Hippocampal formation (tissue), 2 donors: Measurements from ENCODE around the gene TBX2.

Experiments used
- DNase-seq, 2 donors: peaks; one replicate each; lab custom pipeline; 2025; lab: John Stamatoyannopoulos, UW

The TBX2 gene

DNA sequence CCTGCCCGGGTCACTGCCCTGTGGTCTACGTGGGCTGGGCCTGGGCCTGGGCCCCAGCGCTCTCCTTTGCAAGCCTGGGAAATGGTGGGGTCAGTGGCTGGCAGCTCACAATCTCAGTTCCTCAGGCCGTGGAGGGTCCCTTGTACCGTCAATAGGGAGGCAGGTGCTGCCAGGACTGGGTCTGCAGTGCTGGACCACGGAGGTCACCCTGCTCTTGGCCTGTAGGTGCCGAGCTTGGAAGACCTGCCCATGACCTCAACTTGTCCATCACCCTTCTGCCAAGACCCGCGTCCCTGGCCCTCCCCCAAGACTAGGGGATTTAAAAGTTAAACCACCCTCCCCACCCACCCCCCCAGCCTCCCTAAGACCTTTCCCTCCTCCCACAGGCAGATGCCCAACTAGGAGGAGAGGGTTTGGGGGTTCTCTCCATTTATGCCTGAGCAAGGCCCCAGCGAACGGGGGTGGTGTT is 2.5 kb downstream of the TBX2 start:
- DNase-seq, result no peak

DNA sequence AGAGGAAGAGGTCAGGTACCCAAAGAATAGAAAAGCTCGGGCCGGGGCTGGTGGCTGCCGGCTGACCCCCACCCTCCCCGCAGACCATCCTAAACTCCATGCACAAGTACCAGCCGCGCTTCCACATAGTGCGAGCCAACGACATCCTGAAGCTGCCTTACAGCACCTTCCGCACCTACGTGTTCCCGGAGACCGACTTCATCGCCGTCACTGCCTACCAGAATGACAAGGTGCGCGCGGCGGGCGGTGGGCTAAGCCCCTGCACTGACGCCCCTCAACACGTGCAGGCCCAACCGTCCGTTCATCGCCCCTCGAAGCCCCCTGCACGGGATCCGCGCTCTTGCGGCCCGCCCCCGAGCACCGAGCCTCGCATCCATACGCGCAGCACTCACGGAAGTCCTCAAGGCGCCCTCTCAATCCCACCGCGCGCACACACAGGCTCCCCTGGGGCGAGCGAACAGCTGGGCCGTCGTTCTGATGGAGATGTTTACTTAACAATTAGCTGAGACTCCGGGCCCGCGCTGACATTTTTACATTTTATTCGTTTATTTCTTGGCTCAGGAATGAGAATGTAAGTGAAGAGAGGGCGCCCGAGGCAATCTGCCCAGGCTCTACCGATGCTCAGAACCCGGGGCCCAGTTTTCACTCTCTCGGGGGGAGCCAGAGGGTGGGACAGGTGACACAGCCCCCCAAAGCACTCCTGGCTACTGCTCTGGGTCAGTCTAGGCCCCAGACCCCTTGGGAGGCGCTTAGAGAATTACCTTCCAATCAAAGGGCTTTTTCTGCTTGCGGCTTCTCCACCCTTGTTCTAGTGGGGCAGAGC is 3.5 kb downstream of the TBX2 start:
- DNase-seq, result no peak

DNA sequence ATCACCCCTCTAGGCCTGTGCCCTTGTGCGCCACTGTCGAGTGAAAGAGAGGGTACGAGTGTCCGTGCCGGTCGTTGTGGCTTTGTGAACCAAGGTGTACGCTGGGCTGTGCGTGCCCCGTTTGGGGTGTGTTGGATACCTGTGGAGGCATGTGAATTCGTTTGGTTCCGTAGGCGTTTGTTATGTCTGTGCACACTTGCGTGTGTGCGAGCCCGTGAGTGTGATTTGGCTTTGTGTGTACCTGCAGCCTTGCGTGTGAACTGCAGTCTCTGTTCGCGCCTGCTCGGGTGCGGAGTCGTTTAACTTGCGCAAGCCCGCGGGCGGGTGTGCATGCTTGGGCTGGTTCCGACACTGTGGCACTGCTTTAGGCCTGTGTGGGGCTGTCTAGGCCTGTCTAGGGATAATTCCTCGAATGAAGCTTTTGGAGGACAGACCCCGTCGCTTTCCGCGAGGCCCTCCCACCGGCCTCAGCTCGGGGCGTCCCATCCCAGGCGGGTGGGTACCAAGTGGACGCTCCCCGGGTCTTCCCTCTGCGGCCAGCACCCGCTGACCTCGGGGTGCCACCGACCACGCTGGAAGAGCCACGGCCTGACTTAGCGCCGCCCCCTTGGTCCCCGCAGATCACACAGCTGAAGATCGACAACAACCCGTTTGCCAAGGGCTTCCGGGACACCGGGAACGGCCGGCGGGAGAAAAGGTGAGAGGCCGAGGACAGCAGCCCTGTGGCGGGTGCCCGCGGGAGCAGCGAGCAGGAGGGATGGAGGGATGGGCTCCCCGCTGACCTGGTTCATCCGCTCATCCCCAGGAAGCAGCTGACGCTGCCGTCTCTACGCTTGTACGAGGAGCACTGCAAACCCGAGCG is 4.4 kb downstream of the TBX2 start:
- DNase-seq, result no peak

DNA sequence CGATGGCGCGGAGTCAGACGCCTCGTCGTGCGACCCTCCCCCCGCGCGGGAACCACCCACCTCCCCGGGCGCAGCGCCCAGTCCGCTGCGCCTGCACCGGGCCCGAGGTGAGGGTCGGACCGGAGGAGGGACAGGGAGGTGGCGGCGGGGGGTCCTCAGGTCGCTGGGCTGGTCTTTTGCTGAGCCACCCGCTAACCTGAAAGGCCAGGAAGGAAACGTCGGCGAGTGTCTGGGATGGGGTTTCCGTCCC is 4.9 kb downstream of the TBX2 start:
- no peak for DNase-seq

GRCh38 chr17:61404913-61405685 is 5.5 kb downstream of the TBX2 start:
- DNase-seq, result no peak

GRCh38 chr17:61405686-61406536 is 6.3 kb downstream of the TBX2 start:
- DNase-seq, result no peak

DNA sequence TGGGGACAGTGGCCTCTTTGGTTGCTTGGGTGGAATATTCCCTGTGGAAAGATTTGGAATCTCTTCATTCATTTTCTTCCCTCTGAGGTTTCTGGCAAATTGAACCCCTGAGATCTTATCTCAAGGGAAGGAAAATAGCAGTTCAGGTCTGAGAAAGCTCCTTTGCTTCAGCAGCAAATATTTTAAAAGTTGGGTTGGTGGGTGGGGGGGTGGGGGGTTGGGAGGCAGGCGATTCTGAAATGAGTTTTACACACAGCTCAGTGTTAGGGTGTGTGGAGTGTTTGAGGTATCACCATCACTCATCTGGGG is 6.8 kb downstream of the TBX2 start:
- no peak for DNase-seq

GRCh38 chr17:61406971-61407911 is 7.6 kb downstream of the TBX2 start:
- no peak for DNase-seq

DNA sequence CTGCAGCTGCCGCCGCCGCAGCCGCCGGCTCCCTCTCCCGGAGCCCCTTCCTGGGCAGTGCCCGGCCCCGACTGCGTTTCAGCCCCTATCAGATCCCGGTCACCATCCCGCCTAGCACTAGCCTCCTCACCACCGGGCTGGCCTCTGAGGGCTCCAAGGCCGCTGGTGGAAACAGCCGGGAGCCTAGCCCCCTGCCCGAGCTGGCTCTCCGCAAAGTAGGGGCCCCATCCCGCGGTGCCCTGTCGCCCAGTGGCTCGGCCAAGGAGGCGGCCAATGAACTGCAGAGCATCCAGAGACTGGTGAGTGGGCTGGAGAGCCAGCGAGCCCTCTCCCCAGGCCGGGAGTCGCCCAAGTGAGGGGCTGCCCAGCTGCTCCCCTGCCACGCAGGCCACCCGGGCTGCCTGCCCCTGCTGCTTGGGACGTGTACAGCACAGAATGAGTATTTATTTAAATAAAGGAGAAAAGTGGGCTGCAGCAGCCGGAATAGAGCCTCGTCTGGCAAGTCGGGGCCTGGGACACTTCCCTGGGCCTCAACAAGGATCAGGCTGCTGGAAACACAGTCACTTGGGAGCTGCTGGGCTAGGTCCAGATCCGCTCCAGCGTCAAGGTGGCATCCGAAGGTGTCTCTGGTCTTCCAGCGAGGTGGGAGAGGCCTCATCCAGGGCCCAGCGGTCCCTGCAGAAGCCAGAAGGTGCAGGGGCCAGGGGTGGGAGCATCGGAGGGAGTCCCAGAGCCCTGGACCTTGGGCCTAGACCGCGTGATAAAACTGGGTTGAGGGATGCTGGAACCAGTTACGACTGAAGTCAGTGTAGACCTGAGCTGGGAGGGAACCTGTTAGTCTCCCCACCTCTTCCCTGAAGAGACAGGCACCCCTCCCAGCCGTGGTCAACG is 8.8 kb downstream of the TBX2 start:
- no peak for DNase-seq

DNA sequence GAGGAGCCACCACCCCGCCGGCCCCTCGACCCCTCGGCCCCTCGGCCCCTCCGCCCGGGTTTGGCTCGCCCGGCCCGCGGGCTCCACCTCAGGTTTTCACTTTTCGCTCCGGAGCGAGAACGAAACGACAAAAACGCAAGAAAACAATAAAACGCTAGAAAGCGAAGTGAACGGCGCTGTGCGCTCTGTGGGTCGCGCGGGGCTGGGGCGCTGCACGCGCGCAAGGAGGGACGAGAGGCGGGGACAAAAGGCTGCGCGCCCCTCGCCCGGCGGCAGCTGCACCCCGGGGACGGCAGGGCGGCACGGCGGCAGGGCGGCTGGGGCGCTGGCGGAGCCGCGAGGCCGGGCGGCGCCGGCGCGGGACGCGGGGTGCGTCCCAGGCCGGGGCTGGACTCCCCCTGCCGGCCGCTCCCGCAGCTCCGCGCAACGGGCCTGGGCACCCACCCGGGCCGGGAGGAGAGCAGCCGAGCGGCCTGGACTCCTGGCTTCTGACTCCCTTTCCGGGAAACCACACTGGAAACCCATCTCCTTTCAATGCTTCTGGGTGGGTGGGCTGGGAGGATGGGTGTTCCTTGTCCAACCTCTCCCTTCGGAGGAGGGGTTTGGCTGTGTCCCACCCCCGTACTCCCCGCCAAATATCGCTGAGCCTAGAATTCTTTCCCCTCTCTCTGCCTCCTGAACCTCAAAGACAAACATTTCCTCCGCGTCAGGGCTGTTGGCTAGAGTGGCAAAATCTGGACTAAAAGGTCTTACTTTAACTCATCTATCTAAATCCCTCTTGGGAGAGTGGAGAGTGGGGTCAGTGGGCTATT is 9.9 kb downstream of the TBX2 start:
- DNase-seq, result peak; percentile 13 to 32

DNA sequence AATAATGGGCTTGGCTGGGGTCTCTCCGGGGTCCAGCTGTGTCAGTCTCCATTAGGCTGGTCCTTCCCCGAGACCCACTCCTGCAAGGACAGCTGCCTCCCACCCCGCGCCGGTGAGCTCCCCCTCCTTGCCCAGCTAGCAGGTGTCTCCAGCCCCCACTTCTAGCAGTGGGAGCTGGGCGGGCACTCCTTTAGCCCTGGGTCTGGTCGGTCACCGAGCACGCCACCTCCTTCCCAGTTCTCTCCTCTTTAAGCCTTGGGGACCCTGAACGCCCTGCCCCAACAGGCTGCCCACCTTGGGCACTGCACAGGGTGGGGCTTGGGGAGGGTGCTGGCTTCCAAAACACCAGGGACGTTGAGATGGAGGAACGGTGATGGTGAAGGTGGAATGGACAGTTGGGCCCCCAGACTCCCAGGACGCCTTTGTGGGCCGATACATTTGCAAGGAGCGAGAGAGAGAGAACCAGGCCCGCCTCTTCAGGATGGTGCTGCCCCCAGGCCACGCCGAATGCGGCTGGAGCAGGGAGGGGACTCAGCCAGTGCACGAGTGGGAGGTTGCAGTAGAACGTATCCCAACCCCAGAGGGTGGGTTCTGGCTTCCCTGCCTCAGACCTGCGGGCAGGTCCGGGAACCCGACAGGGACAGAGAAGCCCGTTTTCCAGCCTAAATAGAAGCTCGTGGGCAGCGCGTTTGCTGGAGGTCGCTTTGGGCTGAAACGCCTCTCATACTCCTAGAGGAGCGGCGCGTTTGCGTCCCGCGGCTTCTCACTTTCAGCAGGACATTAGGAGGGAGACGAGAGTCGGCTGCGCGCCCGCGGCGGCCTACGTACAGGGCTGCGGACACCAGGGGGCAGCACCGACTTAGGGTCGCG is 10.7 kb downstream of the TBX2 start:
- DNase-seq, result peak in 1 of 2 donors; percentile 70

GRCh38 chr17:61411011-61411260 is 11.3 kb downstream of the TBX2 start:
- DNase-seq, result no peak

DNA sequence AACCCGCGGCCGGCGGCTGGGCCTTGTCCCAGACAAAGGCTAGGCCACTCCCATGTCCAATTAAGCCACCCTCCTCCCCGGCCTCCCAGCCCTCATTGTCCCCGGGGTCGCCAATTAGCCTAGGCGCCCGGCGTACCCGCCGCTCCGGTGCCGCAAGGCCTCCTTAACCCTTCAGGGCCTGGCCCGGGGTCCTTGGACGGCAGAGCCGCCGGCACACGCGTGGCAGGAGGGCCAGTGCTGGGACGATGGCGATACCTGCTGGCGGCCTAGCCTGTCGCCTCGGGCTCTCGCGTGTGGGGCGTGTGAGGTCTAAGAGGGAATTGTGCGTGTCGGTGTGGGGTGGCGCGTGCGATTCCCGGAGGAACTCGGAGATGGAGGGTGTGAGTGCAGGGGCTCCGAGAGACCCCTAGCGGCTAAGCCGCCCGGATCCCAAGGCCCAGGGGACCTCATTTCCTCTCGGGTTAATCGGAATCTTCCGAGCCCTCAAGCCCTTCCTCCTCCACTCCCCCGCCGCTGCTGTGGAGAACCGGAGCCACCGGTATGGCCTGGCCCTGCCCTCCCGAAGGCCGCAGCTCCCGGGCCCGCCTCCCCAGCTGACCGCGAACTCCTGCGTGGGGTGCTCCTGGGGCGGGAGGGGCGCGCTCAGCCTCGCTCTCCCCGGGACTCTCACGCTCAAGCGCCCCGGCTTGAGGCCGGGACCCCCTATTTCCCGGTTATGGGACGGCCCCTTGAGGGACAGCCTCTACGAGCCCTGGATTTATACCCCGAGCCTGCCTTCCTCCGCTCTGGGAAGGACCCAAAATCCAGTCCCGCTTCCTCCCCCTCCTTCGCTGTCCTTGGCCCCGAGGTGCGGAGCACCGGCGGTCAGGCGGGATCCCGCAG is 11.9 kb downstream of the TBX2 start:
- DNase-seq, result no peak

- peak; percentile 55 to 75 for DNase-seq
Observed at GRCh38 chr17:61412143-61412859, 12.7 kb downstream of the TBX2 start.

GRCh38 chr17:61412860-61413660 is 13.4 kb downstream of the TBX2 start:
- no peak for DNase-seq
